ENCODE results near the gene ADAM15.
A peak's percentile ranks its signal among the peaks of the same experiment; 100 is the strongest.

ADAM15 gene

GRCh38 chr1:155076371-155076770, 25.3 kb downstream of the ADAM15 start:
- no peak for DNase-seq

- DNase-seq: no peak
Observed at GRCh38 chr1:155077346-155077745, 26.2 kb downstream of the ADAM15 start.

GRCh38 chr1:155077758-155078445, 26.8 kb downstream of the ADAM15 start:
- no peak for DNase-seq

GRCh38 chr1:155078469-155079209, 27.5 kb downstream of the ADAM15 start, which contains the start of gene EFNA3:
EFNA3 (plus strand) TSS chr1:155078837; CDS start chr1:155078942, 105 bp downstream.
- DNase-seq: peak; percentile 66

GRCh38 chr1:155079210-155079486, 28.0 kb downstream of the ADAM15 start:
- no peak for DNase-seq

- no peak for DNase-seq
Observed at GRCh38 chr1:155079487-155080311, 28.6 kb downstream of the ADAM15 start.

GRCh38 chr1:155080312-155081228, 29.5 kb downstream of the ADAM15 start:
- DNase-seq: peak; percentile 27

GRCh38 chr1:155081472-155082300, 30.6 kb downstream of the ADAM15 start:
- peak; percentile 21 for DNase-seq

- peak; percentile 23 for DNase-seq
Observed at GRCh38 chr1:155082301-155083051, 31.4 kb downstream of the ADAM15 start.

GRCh38 chr1:155083052-155083541, 32.0 kb downstream of the ADAM15 start:
- DNase-seq: no peak

GRCh38 chr1:155083865-155084721, 33.0 kb downstream of the ADAM15 start:
- DNase-seq: peak; percentile 44

- peak; percentile 95 for DNase-seq
Observed at GRCh38 chr1:155084722-155085503, 33.8 kb downstream of the ADAM15 start.

GRCh38 chr1:155085504-155086127, 34.5 kb downstream of the ADAM15 start:
- peak; percentile 79 for DNase-seq

GRCh38 chr1:155086128-155086741, 35.1 kb downstream of the ADAM15 start:
- peak; percentile 85 for DNase-seq

- DNase-seq: no peak
Observed at GRCh38 chr1:155086856-155087535, 35.9 kb downstream of the ADAM15 start.

GRCh38 chr1:155091071-155092051, 40.2 kb downstream of the ADAM15 start:
- DNase-seq: peak; percentile 85

Measured in activated CD4-positive, alpha-beta T cell treated with anti-CD3 and anti-CD28 coated beads, Interleukin-10, Interleukin-2, amounts not matched to agents 100 ng/mL and 50 ng/mL, durations not matched to agents 16 hours and 8 hours (primary cell).